ENCODE results near the gene HELZ2. TPM values are rescaled to one million over a fixed set of nuclear protein-coding genes. Genes with fewer than 3 reads are reported as not detected.

HELZ2 gene
- total and polyA plus RNA-seq, 12 donors: 4.8 to 34.3 (median 12.6) TPM

DNA sequence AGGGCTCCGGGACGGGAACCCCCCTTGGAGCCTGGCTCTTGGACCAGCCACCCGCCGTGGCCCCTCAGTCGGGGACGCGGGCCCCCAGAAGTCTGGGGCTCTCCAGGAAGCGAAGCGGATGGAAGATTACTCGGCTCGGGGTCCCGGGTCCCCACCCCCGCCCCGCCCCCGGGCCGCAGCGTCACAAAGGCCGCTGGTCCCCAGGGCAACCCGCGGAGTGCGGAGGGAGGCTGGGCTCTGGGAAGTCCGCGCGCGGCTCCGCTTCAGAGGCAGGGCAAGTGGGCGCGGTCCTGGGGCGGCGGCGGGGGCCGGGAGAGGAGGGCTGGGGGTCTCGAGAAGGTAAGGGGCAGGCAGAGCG, 20.1 kb downstream of the HELZ2 start, which contains the start of gene FNDC11:
Gene FNDC11, plus strand, starts transcription at position 227 of the 358 bp plus-strand sequence. CDS start 1,505 bp downstream, outside the sequence.
- intact Hi-C loops (cut with DNase I): loop anchor here in 1 of 10 donors (5.0 kb wide), 1 partner anchor 403 kb away; the partner anchor contains the start of gene UCKL1
- peaks cover 0 to 15% (median 0%) of the 10 kb centered on the region in 9 donors for H3K36me3 ChIP-seq
- H3K4me1 ChIP-seq: peaks cover 0 to 19% (median 10%) of the 10 kb centered on the region in 9 donors
- peak within 1 kb of the TSS in 9 of 10 donors; percentile 46 to 69 (median 64) for H3K4me3 ChIP-seq
- WGBS, 2 donors: 2 to 4% methylated on average over 26 to 34 of the region's 34 CpGs
- peak within 1 kb of the TSS in 4 of 10 donors; percentile 21 to 70 (median 39) for H3K27ac ChIP-seq
- peak; percentile 37 to 61 (median 53) for ATAC-seq
- peaks cover 0 to 48% (median 11%) of the 10 kb centered on the region in 7 donors for H3K27me3 ChIP-seq
- TF ChIP-seq, protein P1, sequence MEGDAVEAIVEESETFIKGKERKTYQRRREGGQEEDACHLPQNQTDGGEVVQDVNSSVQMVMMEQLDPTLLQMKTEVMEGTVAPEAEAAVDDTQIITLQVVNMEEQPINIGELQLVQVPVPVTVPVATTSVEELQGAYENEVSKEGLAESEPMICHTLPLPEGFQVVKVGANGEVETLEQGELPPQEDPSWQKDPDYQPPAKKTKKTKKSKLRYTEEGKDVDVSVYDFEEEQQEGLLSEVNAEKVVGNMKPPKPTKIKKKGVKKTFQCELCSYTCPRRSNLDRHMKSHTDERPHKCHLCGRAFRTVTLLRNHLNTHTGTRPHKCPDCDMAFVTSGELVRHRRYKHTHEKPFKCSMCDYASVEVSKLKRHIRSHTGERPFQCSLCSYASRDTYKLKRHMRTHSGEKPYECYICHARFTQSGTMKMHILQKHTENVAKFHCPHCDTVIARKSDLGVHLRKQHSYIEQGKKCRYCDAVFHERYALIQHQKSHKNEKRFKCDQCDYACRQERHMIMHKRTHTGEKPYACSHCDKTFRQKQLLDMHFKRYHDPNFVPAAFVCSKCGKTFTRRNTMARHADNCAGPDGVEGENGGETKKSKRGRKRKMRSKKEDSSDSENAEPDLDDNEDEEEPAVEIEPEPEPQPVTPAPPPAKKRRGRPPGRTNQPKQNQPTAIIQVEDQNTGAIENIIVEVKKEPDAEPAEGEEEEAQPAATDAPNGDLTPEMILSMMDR (IDR thresholded peaks at IDR 0.05): no peak
- peak; percentile 42 to 58 for DNase-seq
- H3K9me3 ChIP-seq: no peaks in the 10 kb centered on the region

DNA sequence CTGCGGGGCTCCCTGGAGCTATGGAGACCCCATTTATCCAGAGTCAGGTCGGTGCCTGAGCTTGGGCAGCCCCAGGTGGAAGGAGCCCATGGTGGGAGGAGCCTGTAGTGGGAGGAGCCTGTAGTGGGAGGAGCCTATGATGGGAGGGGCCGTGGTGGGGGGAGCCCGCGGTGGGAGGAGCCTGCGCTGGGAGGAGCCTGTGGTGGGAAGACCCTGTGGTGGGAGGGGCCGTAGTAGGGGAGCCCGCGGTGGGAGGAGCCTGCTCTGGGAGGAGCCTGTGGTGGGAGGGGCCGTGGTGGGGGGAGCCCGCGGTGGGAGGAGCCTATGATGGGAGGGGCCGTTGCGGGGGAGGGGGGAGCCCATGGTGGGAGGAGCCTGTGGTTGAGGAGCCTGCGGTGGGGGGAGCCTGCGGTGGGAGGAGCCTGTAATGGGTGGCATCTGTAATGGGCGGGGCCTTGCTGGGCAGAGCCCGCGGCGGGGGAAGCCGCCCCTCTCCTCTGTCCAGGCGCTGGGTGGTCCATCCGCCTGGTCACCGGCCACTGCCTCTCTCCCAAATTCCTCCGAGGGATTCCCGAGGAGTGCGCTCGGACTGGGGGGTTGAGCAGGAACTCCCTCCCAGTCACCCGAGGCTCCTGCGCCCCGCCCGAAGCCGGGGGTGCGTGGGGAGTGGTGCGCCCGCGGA, 20.6 kb downstream of the HELZ2 start:
- Histone ChIP-seq H3K4me3 (peak overlapping the region in 9 of 10 donors; percentile 46 to 69 (median 64)), H3K27ac (peak overlapping the region in 4 of 10 donors; percentile 21 to 70 (median 39)), H3K27me3 (peaks cover 0 to 53% (median 17%) of the 10 kb centered on the region in 7 donors), H3K9me3 (no peaks in the 10 kb centered on the region), H3K36me3 (peaks cover 0 to 10% (median 0%) of the 10 kb centered on the region in 9 donors), H3K4me1 (peaks cover 0 to 19% (median 10%) of the 10 kb centered on the region in 9 donors)
- 2 to 3% methylated on average over 25 to 34 of the region's 37 CpGs for WGBS, 2 donors
- intact Hi-C loops (cut with DNase I): loop anchor here in 1 of 10 donors (5.0 kb wide), 1 partner anchor 404 kb away; the partner anchor contains the start of gene UCKL1
- peak; percentile 85 for DNase-seq
- peak; percentile 74 to 91 (median 82) for ATAC-seq
- TF ChIP-seq, protein P1 (IDR thresholded peaks at IDR 0.05): no peak

DNA sequence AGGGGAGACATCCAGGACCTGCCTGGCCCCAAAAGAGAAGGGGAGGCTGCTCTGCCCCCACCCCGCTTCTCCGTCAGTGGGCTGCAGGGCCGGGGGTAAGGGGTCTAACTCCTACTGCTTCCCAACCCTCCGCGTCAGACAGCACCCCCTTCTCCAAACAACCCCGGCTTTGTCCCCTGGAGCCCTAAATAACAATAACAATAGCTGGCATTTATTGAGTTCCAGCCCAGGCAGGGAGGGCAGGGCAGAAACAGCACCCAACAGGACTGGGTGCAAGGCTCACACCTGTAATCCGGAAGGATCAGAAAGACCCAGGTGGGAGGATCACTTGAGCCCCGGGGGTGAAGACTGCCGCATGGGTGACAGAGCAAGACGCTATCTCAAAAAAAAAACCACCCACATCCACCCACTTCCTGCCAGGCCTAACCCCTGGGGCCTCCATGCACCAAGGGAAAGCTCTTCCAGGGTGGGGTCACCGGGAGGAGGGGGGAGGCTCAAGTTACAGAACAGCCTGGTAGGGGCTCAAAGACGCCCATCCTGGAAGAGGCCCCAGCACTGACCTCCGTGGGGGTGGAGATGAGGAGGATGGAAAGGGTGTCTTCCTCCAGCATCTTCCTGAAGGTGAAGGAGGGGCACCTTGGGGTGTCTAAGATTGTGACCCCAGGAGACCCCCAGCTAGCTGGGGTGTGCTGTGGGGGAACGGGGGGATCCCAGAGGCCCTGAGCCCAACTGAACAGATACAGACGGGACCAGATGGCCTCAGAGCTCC, 21.4 kb downstream of the HELZ2 start:
- no peak for ATAC-seq
- no peak for DNase-seq
- TF ChIP-seq, protein P1 (IDR thresholded peaks at IDR 0.05): no peak
- Histone ChIP-seq H3K27me3 (peaks cover 0 to 60% (median 24%) of the 10 kb centered on the region in 7 donors), H3K36me3 (peaks cover 0 to 2% (median 0%) of the 10 kb centered on the region in 9 donors), H3K4me1 (peaks cover 0 to 19% (median 10%) of the 10 kb centered on the region in 9 donors), H3K27ac (peak overlapping the region in 1 of 10 donors; percentile 21), H3K9me3 (no peaks in the 10 kb centered on the region), H3K4me3 (no peak overlapping the region)
- intact Hi-C loops (cut with DNase I): loop anchor here in 1 of 10 donors (5.0 kb wide), 1 partner anchor 405 kb away; the partner anchor contains the start of gene UCKL1
- WGBS, 2 donors: 44 to 47% methylated on average over 15 of the region's 15 CpGs

DNA sequence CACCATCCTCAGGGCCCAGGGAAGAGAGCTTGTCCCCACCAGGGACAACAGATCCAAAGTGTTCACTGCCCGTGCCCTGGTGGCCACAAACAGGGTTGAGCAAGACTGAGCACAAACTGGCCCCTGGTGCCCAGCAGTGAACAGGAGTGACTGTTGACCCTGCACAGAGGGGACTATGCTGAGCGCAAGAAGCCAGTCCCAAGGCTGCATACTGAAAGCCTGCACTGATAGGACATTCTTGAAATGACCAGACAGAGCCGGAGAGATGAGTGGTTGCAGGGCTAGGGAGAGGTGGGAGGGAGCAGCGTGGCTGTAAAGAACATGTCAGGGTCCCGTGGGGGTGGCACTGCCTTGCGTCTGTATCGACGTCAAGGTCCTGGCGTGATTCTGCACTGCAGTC, 23.0 kb downstream of the HELZ2 start:
- WGBS, 2 donors: 31 to 35% methylated on average over 9 of the region's 9 CpGs
- TF ChIP-seq, protein P1 (IDR thresholded peaks at IDR 0.05): no peak
- Histone ChIP-seq H3K9me3 (no peaks in the 10 kb centered on the region), H3K4me1 (peaks cover 0 to 19% (median 10%) of the 10 kb centered on the region in 9 donors), H3K27me3 (peaks cover 0 to 75% (median 31%) of the 10 kb centered on the region in 7 donors), H3K27ac (no peak overlapping the region), H3K36me3 (no peaks in the 10 kb centered on the region), H3K4me3 (no peak overlapping the region)
- intact Hi-C loops (cut with DNase I): loop anchor here in 1 of 10 donors (5.0 kb wide), 1 partner anchor 406 kb away; the partner anchor contains the start of gene UCKL1
- ATAC-seq (no peak), DNase-seq (no peak)
